ENCODE data around the gene HIPK3.
A peak's percentile ranks its signal among the peaks of the same experiment; 100 is the strongest.

GRCh38 chr11:33362051-33362910, 105.1 kb downstream of the HIPK3 start:
- peak; percentile 64 to 79 (median 74) for TF ChIP-seq CTCF (IDR thresholded peaks at IDR 0.05)
- no peak for TF ChIP-seq POLR2A (IDR thresholded peaks at IDR 0.05)

Measured in adrenal gland (tissue), 5 donors.